KMS-11 (cell line): ENCODE measurements around the gene IMMT.

Experiments used
- H2AFZ ChIP-seq: fragments of 200-600 bp; sonication (generic); 2 replicates; pipeline ENCODE4 v1.6.1; 2016; ENCODE audit warnings: antibody characterized with exemption, mixed run types, low read depth
- H3K27ac ChIP-seq: fragments of 200-600 bp; sonication (generic); 2 replicates; pipeline ENCODE4 v1.6.1; 2016; ENCODE audit warnings: mild to moderate bottlenecking, mixed run types
- H3K27me3 ChIP-seq: fragments of 200-600 bp; sonication (generic); 2 replicates; pipeline ENCODE4 v1.6.1; 2017; ENCODE audit warnings: mild to moderate bottlenecking, low read depth, mixed run types, moderate library complexity; ENCODE audit not compliant: insufficient read depth
- H3K36me3 ChIP-seq: fragments of 200-600 bp; sonication (generic); 2 replicates; pipeline ENCODE4 v1.6.1; 2017; ENCODE audit warnings: mild to moderate bottlenecking, mixed run types; ENCODE audit not compliant: insufficient read depth
- H3K4me1 ChIP-seq: fragments of 200-600 bp; sonication (generic); 2 replicates; pipeline ENCODE4 v1.6.1; 2016; ENCODE audit warnings: mild to moderate bottlenecking, low read depth, mixed run types; ENCODE audit not compliant: poor library complexity, severe bottlenecking
- H3K4me2 ChIP-seq: fragments of 200-600 bp; sonication (generic); 2 replicates; pipeline ENCODE4 v1.7.0; 2016; ENCODE audit warnings: mild to moderate bottlenecking, mixed run types
- H3K4me3 ChIP-seq: fragments of 200-600 bp; sonication (generic); IDR thresholded peaks from 2 replicates; pipeline ENCODE4 v1.6.1; 2017; ENCODE audit warnings: low read depth, low read length, mixed read lengths; ENCODE audit not compliant: insufficient read depth
- H3K79me2 ChIP-seq: fragments of 200-600 bp; sonication (generic); 2 replicates; pipeline ENCODE4 v1.6.1; 2016; ENCODE audit warnings: low read depth, mixed run types; ENCODE audit not compliant: insufficient read depth
- H3K9ac ChIP-seq: fragments of 200-600 bp; sonication (generic); 2 replicates; pipeline ENCODE4 v1.6.1; 2016; ENCODE audit warnings: mild to moderate bottlenecking, mixed run types
- H4K20me1 ChIP-seq: fragments of 200-600 bp; sonication (generic); 2 replicates; pipeline ENCODE4 v1.6.1; 2016; ENCODE audit warnings: mild to moderate bottlenecking, mixed run types; ENCODE audit not compliant: insufficient read depth
- CTCF ChIP-seq: fragments of 200-600 bp; sonication (generic); conservative IDR thresholded peaks from 2 replicates; pipeline ENCODE4 v1.6.1; 2017; ENCODE audit warnings: low read depth, mild to moderate bottlenecking, antibody characterized with exemption, low read length, moderate library complexity, mixed read lengths

The IMMT gene

GRCh38 chr2:86107031-86107430 lies 88.2 kb downstream of the IMMT start:
- peak overlapping the region; percentile 80 for H3K4me3 ChIP-seq
- H3K79me2 ChIP-seq = peaks cover 80% of the 10 kb centered on the region
- no peaks in the 10 kb centered on the region for H3K27me3 ChIP-seq
- H3K9ac ChIP-seq = peak overlapping the region; percentile 78; the same call in 1 of the 2 replicates
- no peaks in the 10 kb centered on the region for H4K20me1 ChIP-seq
- TF ChIP-seq CTCF = no peak
- no peak overlapping the region for H3K27ac ChIP-seq
- peaks cover 23% of the 10 kb centered on the region; the same call in 1 of the 2 replicates for H3K36me3 ChIP-seq
- H3K4me1 ChIP-seq = peaks cover 34% of the 10 kb centered on the region
- H3K4me2 ChIP-seq = peak overlapping the region; percentile 67
- no peak overlapping the region for H2AFZ ChIP-seq

DNA sequence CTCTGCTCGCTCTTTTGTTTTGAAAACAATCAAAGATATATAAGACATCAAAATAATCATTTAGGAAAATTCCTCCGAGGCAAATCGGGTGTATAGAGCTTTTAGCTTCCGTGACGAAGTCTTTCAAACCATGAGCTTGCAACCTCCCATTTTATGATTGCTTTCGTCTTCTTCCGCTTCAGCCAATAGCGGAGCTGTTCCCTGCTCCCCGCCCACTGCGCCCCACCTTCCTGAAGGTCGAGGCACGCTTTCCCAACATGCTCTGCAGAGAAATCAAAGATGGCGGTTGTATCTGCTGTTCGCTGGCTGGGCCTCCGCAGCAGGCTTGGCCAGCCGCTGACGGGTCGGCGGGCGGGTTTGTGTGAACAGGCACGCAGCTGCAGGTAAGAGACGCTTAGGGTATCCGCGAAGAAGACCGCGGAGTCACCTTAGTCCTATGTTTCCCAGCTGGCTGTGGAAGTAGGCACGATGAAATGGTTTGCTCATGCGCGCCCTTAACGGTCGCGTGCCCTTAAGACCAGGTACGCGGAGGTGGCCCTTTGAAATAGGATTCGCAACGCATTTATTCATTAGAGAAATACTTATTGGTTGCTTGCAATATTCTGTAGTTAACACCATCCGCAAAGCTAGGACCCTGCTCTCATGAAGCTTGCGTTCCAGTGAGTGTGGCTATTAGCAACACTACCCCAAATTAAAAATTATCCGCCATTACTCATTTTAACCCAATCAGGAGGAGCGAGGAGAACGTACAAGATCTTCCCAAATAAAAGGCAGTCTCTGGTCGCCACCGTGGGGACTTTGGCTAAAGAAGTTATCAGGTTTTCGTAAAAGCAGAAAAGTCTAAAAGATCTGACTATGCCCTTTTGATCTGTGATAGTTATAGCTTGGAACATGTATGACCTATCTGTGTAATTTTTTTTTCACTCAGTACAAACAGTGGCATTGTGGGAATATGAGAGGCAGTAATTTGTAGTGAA lies 89.0 kb downstream of the IMMT start, which contains the start of gene PTCD3:
Gene PTCD3 (plus strand): TSS at position 267 of the 977 bp plus-strand sequence. CDS start 13 bp downstream, at position 280.
- H3K36me3 ChIP-seq = peaks cover 27% of the 10 kb centered on the region; the same call in 1 of the 2 replicates
- H3K4me2 ChIP-seq = peak within 1 kb of the TSS; percentile 92
- H4K20me1 ChIP-seq = no peaks in the 10 kb centered on the region
- no peak for TF ChIP-seq CTCF
- H3K4me3 ChIP-seq = peak within 1 kb of the TSS; percentile 80
- H3K27ac ChIP-seq = peak within 1 kb of the TSS; percentile 51
- H3K4me1 ChIP-seq = peaks cover 34% of the 10 kb centered on the region
- peak within 1 kb of the TSS; percentile 40 for H2AFZ ChIP-seq
- H3K79me2 ChIP-seq = peaks cover 88% of the 10 kb centered on the region
- H3K27me3 ChIP-seq = no peaks in the 10 kb centered on the region
- H3K9ac ChIP-seq = peak within 1 kb of the TSS; percentile 78

- H3K79me2 ChIP-seq = peaks cover 92% of the 10 kb centered on the region
- H3K36me3 ChIP-seq = peaks cover 25% of the 10 kb centered on the region; the same call in 1 of the 2 replicates
- TF ChIP-seq CTCF = no peak
- H3K9ac ChIP-seq = peak within 1 kb of the TSS; percentile 78
- H3K4me1 ChIP-seq = peaks cover 34% of the 10 kb centered on the region
- H3K27me3 ChIP-seq = no peaks in the 10 kb centered on the region
- H4K20me1 ChIP-seq = no peaks in the 10 kb centered on the region
- peak within 1 kb of the TSS; percentile 51 for H3K27ac ChIP-seq
- peak within 1 kb of the TSS; percentile 80 for H3K4me3 ChIP-seq
- peak within 1 kb of the TSS; percentile 92 for H3K4me2 ChIP-seq
- H2AFZ ChIP-seq = peak within 1 kb of the TSS; percentile 40
Measured at GRCh38 chr2:86105252-86105968, 89.9 kb downstream of the IMMT start, which contains the start of gene POLR1A. Gene POLR1A (minus strand): TSS chr2:86105886. CDS start chr2:86105776, 110 bp downstream.

DNA sequence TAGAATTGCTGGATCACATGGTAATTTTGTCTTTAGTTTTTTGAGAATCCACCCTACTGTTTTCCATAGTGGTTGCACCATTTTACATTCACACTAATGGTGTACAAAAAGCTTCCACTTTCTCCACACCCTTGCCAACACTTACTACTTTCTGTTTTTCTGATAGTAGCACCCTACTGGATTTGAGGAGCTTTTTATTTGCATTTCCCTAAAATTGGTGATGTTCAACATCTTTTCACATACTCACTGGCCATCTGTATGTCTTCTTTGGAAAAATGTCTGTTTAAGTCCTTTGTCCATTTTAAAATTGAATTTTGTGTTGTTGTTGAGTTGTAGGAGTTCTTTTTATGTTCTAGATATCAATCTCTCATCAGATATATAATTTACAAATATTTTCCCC lies 93.1 kb downstream of the IMMT start:
- Histone ChIP-seq H3K36me3 (peaks cover 32% of the 10 kb centered on the region; the same call in 1 of the 2 replicates), H3K27me3 (no peaks in the 10 kb centered on the region), H3K27ac (no peak overlapping the region), H3K9ac (no peak overlapping the region), H2AFZ (no peak overlapping the region), H3K4me1 (peaks cover 19% of the 10 kb centered on the region), H3K4me2 (no peak overlapping the region), H3K4me3 (no peak overlapping the region), H3K79me2 (peaks cover 73% of the 10 kb centered on the region), H4K20me1 (no peaks in the 10 kb centered on the region)
- no peak for TF ChIP-seq CTCF
